Inferior parietal cortex (tissue), 1 donor: ENCODE data around the gene CENPX.

Experiments
- DNase-seq: peaks from one replicate; pipeline ENCODE4 v3.0.0-alpha.2; 2016; ENCODE audit errors: extremely low spot score

Gene CENPX

GRCh38 chr17:82023447-82024241 is 966 bp upstream of the CENPX start:
- DNase-seq, result no peak

GRCh38 chr17:82022981-82023446 is 336 bp upstream of the CENPX start, which contains the start of gene LRRC45:
TSS of gene LRRC45 (plus strand) at chr17:82023305. CDS start at chr17:82023644, 339 bp downstream.
- DNase-seq, result peak; percentile 98

- no peak for DNase-seq
Measured at GRCh38 chr17:82021900-82022309, 773 bp downstream of the CENPX start.

- peak; percentile 54 for DNase-seq
Measured at GRCh38 chr17:82021107-82021899, 1.4 kb downstream of the CENPX start.

- DNase-seq, result no peak
Measured at GRCh38 chr17:82020572-82021106, 2.0 kb downstream of the CENPX start.

- no peak for DNase-seq
Measured at GRCh38 chr17:82019690-82020571, 2.7 kb downstream of the CENPX start.

GRCh38 chr17:82018989-82019689 is 3.5 kb downstream of the CENPX start:
- no peak for DNase-seq

- DNase-seq, result no peak
Measured at GRCh38 chr17:82018152-82018988, 4.3 kb downstream of the CENPX start.

GRCh38 chr17:82017612-82018151 is 5.0 kb downstream of the CENPX start:
- no peak for DNase-seq

GRCh38 chr17:82016875-82017459 is 5.7 kb downstream of the CENPX start:
- DNase-seq, result no peak

GRCh38 chr17:82016061-82016874 is 6.4 kb downstream of the CENPX start:
- no peak for DNase-seq

- no peak for DNase-seq
Measured at GRCh38 chr17:82015311-82015971, 7.2 kb downstream of the CENPX start.

- no peak for DNase-seq
Measured at GRCh38 chr17:82014971-82015310, 7.7 kb downstream of the CENPX start.

- no peak for DNase-seq
Measured at GRCh38 chr17:82014432-82014831, 8.2 kb downstream of the CENPX start.

GRCh38 chr17:82013772-82014321 is 8.8 kb downstream of the CENPX start:
- DNase-seq, result no peak

GRCh38 chr17:82013341-82013740 is 9.3 kb downstream of the CENPX start:
- DNase-seq, result no peak

GRCh38 chr17:82012640-82013295 is 9.9 kb downstream of the CENPX start:
- no peak for DNase-seq
